ENCODE data around the gene CDC42EP5. TPM values are rescaled to one million over a fixed set of nuclear protein-coding genes. Genes with fewer than 3 reads are reported as not detected.
A peak's percentile ranks its signal among the peaks of the same experiment; 100 is the strongest.
"Not testable (repeated sequence)": the region's sequence is repeated elsewhere in the genome, so short reads cannot be mapped to it uniquely, and the experiment has no call there.

CDC42EP5 gene
- total RNA-seq, 1 donor from 2014 or later, result 14.9 TPM

GRCh38 chr19:54448774-54449700 lies 24.1 kb downstream of the CDC42EP5 start, which contains the start of gene LENG8:
Gene LENG8 (plus strand): TSS chr19:54449199. CDS start chr19:54451345, 2,146 bp downstream.
- DNase-seq (ENCODE audit: low spot score), result peak; percentile 99

- peak; percentile 30 for DNase-seq (ENCODE audit: low spot score)
These were observed 24.9 kb downstream of the CDC42EP5 start for GRCh38 chr19:54448040-54448773.

GRCh38 chr19:54446349-54446748 lies 26.7 kb downstream of the CDC42EP5 start:
- not testable (repeated sequence) for DNase-seq (ENCODE audit: low spot score)

DNA sequence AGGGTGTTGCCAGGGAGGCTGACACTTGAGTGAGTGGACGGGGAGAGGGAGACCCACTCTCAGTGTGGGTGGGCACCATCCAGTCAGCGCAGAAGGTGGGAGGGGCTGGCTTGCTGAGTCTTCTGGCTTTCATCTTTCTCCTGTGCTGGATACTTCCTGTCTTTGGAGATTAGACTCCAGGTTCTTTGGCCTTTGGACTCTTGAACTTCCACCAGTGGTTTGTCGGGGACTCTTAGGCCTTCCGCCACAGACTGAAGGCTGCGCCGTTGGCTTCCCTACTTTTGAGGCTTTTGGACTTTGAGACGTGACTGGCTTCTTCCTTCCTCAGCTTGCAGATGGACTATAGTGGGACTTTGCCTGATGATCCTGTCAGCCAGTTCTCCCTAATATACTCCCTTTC lies 28.4 kb downstream of the CDC42EP5 start:
- peak; percentile 81 for DNase-seq (ENCODE audit: low spot score)

DNA sequence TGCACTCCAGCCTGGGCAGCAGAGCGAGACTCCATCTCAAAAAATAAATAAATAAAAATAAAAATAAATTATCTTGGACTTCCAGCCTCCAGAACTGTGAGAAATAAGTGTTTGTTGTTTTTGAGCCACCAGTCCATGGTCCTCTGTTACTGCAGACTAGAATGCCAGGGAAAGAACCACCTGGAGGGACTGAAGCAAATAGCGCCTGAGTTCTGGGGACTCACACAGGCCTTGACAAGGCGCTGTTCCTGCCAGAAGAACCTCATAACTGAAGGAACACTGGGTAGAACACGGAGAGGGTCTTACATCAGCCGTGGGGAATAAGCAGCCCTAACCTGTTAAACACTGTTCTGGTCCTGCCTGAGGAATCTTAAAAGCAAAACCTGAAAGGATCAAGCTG lies 32.5 kb downstream of the CDC42EP5 start:
- DNase-seq (ENCODE audit: low spot score), result no peak

DNA sequence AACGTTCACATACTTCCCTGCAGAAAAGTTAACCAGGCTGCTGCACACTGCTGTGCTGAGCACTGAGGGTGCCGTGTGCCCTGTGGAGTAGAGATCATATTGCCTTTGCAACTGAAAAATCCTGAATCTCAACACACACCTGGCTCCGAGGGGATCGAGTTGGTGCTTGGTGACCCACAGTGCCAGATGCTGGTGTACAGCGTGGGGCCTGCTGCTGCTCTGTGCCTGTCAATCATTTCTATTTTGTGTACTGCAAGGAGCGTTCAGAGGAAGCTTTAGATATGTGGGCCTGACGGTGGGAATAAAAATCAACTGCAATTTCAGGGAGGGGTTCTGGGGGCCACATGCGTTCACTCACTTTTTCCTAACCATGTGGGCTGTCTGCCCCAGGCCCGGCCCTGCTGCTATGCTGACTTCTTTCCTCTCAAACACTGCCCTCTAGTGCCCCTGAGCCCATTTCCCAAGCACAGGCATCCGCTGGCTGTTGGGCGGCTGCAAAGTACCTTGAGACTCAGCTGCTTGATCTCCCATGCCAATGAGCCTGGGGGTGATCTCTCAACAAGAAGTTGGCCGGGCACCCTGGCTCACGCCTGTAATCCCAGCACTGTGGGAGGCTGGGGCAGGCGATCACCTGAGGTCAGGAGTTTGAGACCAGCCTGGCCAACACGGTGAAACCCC lies 33.8 kb downstream of the CDC42EP5 start:
- peak; percentile 23 for DNase-seq (ENCODE audit: low spot score)

DNA sequence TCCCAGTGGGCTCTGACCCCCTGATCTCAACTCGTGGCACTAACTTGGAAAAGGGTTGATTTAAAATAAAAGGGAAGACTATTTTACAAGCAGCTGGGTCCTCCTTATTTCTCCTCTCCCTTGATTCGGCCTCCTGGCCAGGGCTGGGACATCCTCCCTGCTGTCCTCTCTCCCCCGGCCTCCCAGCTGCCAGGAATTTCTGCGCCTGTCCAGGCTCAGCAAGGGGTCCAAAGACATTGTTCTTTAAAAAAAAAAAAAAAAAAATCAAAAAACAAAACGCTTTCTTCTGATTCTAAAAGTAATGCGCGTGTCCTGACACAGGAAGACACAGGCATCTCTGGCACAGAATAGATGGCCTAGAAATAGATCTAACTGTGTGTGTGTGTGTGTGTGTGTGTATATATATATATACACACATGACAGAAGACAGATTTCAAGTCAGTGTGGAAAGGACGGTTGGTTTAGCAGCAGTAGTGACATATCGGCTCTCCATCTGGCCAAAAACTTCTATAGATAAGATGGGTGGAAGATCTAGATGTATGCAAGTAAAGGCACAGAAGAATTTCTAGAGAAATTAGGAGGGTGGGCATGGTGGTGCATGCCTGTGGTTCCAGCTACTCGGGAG lies 36.4 kb downstream of the CDC42EP5 start:
- DNase-seq (ENCODE audit: low spot score), result no peak

- no peak for DNase-seq (ENCODE audit: low spot score)
These were observed 37.0 kb downstream of the CDC42EP5 start for GRCh38 chr19:54436031-54436523.

DNA sequence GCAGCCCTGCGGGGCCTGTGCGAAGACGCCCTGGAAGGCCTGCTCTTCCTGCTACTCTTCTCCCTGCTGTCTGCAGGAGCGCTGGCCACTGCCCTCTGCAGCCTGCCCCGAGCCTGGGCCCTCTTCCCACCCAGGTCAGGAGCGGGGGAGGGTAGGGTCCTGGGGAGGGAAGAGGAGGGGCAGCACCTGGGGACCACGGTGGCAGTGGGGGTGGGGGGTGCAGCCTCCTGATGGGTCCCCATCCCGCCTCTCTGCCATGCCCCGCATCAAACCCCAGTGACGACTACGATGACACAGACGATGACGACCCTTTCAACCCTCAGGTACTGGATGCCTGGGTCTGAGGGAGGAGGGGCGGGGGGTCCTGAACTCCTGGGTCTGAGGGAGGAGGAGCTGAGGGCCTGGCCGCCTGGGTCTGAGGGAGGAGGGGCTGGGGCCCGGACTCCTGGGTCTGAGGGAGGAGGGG lies 37.5 kb downstream of the CDC42EP5 start:
- no peak for DNase-seq (ENCODE audit: low spot score)

- DNase-seq (ENCODE audit: low spot score), result no peak
These were observed 38.3 kb downstream of the CDC42EP5 start for GRCh38 chr19:54434873-54435214.

DNA sequence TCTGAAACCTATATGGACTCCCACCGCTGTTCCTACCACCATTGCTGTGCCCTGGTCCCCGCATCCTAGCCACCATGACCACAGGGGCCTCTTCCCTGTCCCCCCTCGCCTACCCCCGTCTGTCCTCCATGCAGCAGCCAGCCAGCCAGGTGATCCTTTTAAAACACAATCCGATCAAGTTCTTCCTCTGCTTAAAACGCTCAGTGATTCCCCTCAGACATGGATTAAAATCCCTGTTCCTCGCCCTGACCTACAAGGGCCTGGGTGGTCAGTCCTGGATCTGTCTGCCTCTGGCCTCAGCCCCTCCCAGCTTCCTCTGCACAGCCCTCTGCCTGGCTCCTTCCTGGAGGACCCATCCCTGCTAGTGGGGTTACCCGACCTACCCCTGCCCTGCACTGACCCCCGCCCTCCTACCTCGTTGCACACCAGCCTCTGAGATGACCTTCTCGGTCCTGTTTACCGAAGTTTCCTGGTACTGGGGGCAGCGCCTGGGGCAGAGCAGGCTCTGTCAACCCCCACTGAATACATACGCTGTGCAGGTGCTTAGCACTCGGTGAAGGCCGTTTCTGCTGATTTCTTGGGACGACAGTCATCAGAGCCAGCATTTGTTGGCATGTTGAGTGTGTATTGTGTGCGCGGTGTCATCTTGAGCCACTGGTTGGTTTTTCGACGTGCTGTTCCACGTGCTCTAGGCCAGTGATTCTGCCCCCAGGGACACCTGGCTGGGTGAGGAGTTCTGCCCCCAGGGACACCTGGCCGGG lies 38.8 kb downstream of the CDC42EP5 start:
- no peak for DNase-seq (ENCODE audit: low spot score)

GRCh38 chr19:54433697-54434096 lies 39.4 kb downstream of the CDC42EP5 start:
- no peak for DNase-seq (ENCODE audit: low spot score)

- DNase-seq (ENCODE audit: low spot score), result no peak
These were observed 40.9 kb downstream of the CDC42EP5 start for GRCh38 chr19:54432144-54432738.

DNA sequence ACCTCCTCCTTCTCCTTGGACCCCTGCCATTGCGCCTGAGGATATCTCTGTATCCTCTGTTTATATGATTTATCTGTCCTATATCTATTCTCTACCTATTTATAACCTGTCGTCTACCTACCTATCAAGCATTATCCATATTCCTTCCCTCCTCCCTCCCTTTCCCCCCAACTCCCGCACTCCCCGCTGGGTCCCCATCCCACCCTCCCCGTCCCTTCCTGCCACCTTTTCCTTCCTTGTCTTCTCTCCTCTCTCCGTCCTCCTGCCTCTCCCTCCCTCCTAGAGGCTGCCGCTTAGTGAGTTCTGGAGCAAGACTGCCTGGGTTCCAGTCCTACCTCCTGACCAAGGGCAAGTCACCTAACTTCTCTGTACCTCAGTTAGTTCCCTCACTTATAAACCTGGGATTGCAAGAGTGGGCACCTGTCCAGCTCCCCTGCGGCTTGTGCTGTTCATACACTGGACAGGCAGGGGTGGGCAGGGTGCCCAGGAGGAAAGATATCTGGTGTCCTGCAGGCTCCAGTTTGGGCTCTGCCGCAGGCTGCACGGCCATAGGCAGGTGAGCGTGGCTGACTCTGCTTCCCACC lies 41.7 kb downstream of the CDC42EP5 start:
- DNase-seq (ENCODE audit: low spot score), result peak; percentile 87

DNA sequence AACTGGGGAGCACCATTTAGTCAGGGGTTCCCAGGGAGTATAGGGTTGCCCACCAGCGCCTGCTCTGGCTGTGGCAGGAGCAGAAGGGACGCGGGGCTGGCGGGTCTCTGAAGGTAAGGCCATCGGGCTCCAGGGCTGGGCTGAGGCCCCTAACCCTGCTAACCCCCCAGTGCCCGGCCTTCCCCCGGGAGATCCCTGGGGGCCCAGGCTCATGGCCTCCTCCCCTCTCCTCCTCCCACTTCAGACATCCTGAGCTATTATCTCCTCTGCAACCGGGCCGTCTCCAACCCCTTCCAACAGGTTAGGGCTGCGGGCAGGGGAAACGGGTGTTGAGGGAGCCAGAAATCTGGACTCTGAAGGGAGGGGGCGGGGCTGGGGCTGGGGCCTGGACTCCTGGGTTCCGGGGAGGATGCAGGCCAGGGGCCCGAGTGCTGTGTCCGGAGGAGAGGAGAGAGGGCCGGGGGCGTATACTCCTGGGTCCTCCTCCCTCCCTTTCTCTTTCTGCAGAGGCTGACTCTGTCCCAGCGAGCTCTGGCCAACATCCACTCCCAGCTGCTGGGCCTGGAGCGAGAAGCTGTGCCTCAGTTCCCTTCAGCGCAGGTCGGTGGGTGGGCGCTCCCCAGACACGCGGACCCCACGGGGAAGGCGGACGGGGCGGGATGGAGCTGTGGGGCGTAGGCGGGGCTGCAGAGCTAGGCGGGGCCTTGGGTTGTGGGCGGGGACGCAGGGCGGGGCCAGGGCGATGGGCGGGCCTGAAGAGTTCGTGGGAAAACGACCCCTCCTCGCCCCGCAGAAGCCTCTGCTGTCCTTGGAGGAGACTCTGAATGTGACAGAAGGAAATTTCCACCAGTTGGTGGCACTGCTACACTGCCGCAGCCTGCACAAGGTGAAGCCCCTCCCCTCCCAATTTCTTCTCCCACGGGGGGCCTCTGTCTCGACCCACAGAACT lies 42.5 kb downstream of the CDC42EP5 start:
- peak; percentile 21 for DNase-seq (ENCODE audit: low spot score)

- no peak for DNase-seq (ENCODE audit: low spot score)
These were observed 43.4 kb downstream of the CDC42EP5 start for GRCh38 chr19:54429545-54430227.

DNA sequence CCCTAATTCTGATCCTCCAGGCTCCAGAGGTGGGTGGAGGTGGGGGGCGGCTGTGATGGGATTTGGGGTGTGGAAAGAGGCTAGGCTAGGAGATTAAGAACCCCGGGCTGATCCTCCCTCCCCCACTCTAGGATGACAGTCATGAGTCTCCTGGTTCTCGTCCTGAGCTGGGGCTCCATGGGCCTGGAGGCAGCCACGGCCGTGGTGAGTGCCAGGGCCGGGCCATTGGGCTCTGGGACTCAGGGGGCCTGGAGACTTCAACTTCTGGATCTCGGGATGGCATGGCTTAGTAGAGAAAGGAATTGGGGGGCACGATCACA lies 44.0 kb downstream of the CDC42EP5 start:
- no peak for DNase-seq (ENCODE audit: low spot score)

Data from mucosa of gallbladder (tissue), 1 donor.